Uterus (tissue), 2 donors: ENCODE data around the gene GID4.

ENCODE experiments used
- POLR2A ChIP-seq, 2 donors: fragments of 450-650 bp; IDR thresholded peaks; one replicate each; pipeline ENCODE4 v1.6.1; 2016; ENCODE audit warnings: antibody characterized with exemption in 2 of 2, mild to moderate bottlenecking in 1 of 2, moderate library complexity in 1 of 2
- TF ChIP-seq, protein P1 (sequence below), 4 experiments: fragments of 200-600 bp in 2 of 4; fragments of 450-650 bp in 2 of 4; sonication (generic) in 2 of 4; IDR thresholded peaks; one replicate each; pipeline ENCODE4 v1.5.1; 2016 to 2019; ENCODE audit warnings: antibody characterized with exemption in 4 of 4, mild to moderate bottlenecking in 2 of 4, moderate library complexity in 1 of 4

DNA sequence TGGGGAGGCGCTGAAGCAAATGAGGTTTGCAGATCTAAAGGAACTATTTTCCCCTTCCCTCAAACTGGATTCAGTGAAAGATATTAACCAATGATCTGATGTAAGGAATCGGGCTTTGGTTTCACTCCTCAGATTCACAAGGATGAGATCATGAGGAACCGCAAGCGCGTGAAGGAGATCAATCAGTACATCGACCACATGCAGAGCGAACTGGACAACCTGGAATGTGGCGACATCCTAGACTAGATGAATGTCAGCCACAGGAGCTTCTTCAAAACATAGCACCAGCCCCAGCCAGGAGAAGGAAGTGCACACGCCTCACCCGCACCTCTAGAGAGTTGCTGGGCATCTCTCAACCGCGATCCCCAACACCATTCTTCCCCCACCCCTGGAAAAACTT, 22.8 kb upstream of the GID4 start:
- TF ChIP-seq, protein P1, sequence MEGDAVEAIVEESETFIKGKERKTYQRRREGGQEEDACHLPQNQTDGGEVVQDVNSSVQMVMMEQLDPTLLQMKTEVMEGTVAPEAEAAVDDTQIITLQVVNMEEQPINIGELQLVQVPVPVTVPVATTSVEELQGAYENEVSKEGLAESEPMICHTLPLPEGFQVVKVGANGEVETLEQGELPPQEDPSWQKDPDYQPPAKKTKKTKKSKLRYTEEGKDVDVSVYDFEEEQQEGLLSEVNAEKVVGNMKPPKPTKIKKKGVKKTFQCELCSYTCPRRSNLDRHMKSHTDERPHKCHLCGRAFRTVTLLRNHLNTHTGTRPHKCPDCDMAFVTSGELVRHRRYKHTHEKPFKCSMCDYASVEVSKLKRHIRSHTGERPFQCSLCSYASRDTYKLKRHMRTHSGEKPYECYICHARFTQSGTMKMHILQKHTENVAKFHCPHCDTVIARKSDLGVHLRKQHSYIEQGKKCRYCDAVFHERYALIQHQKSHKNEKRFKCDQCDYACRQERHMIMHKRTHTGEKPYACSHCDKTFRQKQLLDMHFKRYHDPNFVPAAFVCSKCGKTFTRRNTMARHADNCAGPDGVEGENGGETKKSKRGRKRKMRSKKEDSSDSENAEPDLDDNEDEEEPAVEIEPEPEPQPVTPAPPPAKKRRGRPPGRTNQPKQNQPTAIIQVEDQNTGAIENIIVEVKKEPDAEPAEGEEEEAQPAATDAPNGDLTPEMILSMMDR (IDR thresholded peaks at IDR 0.05), result no peak
- no peak for TF ChIP-seq POLR2A (IDR thresholded peaks at IDR 0.05)
